HG03280 (cell line): ENCODE measurements around the gene AQP3.
A peak's percentile ranks its signal among the peaks of the same experiment; 100 is the strongest.
"Not testable (repeated sequence)": the region's sequence is repeated elsewhere in the genome, so short reads cannot be mapped to it uniquely, and the experiment has no call there.

Experiments
- ATAC-seq: cut with Tn5 transposase; IDR thresholded peaks from one replicate; pipeline ENCODE4 v1.9.1; 2021; ENCODE audit warnings: mild to moderate bottlenecking, moderate library complexity; ENCODE audit not compliant: unreplicated experiment

The AQP3 gene

GRCh38 chr9:33418090-33418489 is 29.3 kb downstream of the AQP3 start:
- no peak for ATAC-seq

DNA sequence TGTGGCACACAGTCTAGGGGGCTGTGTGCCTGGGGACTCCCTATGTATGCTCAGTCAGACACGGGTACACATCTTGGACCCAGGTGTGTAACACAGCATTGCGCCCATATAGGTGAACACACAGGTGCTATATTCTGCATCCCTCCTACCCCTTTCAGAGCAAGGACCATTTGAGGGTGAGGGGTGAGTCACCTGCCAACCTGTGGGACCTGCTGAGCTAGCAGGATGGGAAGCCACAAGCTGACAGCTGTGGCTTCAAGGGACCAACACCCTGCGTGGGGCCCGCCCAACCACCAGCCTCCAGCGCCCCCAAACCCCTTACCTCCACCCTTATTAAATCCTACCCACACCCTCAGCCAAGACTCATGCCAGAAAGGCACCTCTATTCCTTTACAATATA is 30.4 kb downstream of the AQP3 start:
- ATAC-seq: no peak

GRCh38 chr9:33415501-33416038 is 31.8 kb downstream of the AQP3 start:
- ATAC-seq: peak; percentile 72

DNA sequence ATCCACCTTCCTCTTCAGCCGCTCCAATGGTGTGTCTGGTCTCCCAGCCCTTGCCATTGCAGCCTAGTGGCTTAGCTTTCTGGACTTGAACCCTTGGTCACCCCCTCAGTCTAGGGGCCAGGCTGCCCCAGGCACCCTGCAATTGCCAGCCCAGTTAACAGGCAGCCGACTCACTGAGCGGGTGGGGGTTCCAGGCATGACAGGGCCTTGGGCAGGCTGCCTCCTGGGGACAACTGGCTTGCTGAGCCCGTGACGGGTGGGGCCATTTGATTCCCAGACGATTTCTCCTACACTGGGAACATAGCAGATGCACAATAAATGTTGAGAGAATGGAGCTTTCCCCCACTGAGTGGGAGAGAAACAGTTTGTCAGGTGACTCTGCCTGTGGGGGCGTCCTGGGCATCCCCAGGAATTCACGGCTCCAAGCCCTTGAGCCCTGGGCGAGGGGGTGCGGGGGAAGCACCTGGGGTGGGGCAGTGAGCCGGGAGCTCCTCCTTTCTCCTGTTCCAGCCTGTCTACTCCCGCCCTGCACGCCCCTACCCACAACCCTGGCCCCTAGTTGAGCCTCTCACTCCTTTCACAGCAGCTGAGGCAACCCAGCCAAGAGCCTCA is 32.4 kb downstream of the AQP3 start:
- ATAC-seq: no peak

GRCh38 chr9:33414268-33414667 is 33.1 kb downstream of the AQP3 start:
- no peak for ATAC-seq

DNA sequence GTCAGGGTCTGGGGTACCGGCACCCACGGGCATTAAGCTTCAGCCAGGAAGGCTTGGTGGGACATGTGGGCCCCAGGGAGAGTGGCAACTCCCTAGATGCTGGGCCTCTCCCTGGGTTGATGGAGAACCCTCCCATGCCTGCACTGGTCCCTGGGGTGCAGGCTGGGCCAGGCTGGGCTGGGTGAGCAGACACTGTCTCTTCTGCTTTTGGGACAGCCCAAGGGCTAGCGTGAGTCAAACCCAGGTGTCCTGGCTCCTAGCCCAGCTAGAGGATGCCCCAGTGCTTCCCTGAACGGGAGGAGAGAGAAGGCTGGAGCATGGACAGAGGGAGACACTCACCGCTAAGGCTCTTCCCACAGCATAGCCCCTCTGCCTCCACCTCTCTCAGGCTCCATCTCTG is 39.3 kb downstream of the AQP3 start:
- no peak for ATAC-seq

DNA sequence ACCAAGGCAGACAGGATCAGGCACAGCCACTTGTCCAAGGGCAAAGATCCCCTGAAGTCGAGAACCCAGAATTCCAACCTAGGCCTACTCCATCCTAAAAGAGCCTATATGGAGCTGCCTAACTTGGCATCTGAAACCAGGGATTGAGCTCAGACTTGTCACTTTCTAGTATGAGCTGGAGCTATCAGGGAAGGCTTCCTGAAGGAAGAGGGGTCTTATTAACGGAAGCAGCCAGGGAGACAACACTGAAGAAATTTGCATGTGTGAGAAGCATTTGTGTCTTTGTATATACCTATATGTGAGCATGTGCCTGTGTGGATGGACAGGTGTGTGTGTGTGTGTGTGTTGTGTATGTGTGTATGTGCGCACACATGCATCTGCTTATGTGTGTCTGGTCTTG is 40.3 kb downstream of the AQP3 start:
- ATAC-seq: no peak

- ATAC-seq: no peak
Measured at GRCh38 chr9:33404788-33405362, 42.5 kb downstream of the AQP3 start.

DNA sequence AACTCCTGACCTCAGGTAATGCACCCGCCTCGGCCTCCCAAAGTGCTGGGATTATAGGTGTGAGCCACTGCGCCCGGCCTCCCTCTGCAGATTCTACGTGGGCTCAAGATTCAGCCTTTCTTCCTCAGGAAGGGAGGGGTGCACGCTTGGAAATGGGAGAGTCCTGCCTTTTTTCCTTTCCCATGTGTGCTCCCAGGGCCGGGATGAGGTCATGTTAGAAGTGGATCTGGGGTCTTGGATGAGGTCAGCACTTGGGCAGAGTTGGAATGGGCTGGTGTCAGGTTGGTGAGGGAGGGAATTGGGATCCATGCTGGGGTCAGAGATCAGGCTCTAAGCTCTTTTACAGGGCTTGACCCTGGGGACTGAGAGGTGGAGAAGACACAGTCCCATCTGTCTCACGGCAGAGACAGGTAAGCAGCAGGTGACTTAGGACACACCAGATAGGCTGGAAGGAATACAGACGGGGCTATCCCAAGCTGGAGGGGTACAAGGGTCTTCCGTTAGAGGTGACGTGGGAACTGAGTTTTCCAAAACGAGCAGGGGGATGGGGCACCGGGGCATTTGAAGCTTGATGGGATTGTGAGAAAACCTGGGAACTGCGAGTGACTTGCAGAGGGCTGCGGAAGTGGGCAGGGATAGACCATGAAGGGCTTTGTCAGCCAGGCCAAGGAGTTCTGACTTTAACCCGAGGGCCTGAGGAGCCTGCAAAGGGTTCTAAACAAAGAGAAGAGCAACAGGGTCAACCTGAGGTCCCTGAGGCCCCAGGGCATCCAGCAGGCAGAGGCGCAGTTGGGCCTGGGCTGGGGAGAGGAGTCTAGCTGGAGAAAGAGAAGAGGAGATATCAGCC is 43.2 kb downstream of the AQP3 start:
- no peak for ATAC-seq

DNA sequence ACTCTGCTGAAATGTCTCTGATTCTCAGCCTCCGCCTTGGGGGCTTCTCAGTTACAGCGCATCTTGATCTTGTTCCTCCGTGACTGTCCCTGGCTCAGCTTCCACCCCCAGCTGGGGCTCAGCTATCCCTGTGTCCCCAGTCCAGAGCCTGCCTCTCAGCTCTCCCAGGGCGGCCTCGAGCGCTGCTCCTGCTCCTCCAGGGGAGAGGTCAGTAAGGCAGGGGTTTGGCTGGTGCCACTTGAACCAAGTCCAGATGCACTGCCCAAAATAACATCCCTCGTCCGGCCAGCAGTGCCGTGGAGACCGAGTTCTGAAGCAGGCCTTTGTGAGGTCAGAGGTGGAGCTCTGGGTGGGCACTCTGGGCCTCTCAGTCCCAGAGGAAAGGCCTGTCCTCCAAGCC is 45.0 kb downstream of the AQP3 start, which contains the start of gene AQP7:
Gene AQP7, minus strand, starts transcription at position 198 of the 400 bp plus-strand sequence. CDS start 1,306 bp downstream, outside the sequence.
- ATAC-seq: not testable (repeated sequence)

DNA sequence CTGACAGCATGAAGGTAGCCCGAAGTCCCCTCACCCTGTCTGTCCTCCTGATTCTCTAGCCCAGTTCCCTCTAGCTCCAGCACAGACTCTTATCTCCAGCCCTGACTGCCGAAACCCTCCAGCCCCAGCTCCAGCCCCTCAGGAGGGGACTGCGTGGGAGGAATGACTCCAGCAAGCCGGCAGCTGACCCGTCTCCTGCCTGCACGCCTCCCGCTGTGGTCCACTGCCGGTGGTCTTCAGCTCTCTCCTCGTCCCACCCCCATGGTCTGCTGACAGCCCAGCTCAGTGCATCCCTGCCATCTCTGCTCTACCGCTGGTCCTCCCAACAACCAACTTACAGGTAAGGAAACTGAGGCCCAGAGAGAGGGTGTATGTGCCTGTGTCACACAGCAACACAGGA is 45.6 kb downstream of the AQP3 start:
- ATAC-seq: not testable (repeated sequence)

- not testable (repeated sequence) for ATAC-seq
Measured at GRCh38 chr9:33399047-33399446, 48.3 kb downstream of the AQP3 start.

DNA sequence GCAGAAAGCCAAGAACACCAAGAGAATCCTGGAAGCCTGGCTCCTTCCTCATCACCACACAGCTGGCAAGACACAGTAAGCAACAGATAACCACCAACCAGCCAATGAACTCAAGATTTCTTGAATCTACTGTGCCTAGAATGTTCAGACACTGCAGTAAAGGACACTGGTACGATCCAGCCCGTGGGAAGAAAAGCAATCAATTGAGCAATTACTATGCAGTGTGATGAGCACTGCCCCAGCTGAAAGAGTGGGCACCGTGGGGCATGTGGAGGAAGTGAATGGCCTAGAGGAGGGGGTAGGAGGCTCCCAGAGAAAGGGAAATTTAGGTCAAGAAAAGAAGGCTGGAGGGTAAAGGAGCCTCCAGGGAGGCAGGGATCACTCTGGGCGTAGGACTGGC is 49.6 kb downstream of the AQP3 start:
- ATAC-seq: not testable (repeated sequence)

DNA sequence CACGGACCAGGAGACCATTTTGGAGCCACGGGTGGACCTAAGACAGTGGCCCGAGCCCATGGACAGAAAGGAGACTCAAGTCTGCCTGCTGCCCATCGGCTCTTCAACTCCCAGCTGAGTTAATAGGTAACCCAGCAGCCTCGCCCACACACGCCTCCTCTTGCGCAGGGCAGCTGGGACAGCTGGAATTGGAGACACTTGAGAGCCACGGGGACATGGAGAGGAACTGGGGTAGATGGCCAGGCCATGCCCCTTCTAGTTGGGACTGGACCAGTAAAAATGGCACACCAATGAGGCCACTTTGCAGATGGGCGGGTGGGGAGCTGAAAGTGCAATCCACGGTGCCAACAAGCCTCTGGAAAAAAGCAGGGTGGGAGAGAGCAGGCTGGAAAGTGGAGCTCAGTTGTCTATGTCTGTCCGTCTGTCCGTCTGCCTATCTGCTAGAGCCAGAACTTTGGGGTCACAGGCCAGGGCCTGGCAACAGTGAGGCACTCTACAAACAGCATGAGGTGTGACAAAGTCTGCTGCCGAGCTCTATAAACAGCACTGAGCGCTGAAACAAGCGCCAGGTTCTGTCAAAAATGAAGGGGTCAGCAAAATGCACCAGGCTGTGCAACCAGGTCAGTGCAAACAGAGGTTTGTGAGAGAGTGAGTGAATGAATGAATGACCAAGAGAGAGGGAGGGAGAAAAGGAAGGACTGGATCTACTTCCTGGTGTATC is 52.1 kb downstream of the AQP3 start:
- ATAC-seq: not testable (repeated sequence)

GRCh38 chr9:33393986-33394385 is 53.4 kb downstream of the AQP3 start:
- not testable (repeated sequence) for ATAC-seq

DNA sequence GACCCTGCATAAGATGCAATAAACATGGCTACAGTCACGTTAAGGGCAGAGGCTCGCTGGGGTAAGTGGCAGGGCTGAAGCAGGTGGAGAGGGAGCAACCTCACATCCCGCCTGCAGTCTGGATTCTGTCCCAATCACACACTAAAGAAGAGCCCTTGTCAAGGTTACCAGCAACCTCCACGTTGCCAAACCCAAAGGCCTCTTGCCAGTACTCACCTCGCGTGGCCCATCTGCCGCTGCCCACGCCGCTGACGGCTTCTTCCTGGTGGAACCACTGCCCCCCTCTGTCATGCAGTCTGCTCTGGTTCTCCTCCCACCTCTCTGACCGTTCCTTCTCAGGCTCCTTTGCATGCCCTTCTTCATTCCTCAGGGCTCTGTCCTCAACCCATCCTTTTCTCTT is 53.8 kb downstream of the AQP3 start:
- ATAC-seq: no peak

GRCh38 chr9:33392591-33393021 is 54.8 kb downstream of the AQP3 start:
- ATAC-seq: not testable (repeated sequence)
